Measurements from ENCODE around the gene SH3PXD2A.

The SH3PXD2A gene

DNA sequence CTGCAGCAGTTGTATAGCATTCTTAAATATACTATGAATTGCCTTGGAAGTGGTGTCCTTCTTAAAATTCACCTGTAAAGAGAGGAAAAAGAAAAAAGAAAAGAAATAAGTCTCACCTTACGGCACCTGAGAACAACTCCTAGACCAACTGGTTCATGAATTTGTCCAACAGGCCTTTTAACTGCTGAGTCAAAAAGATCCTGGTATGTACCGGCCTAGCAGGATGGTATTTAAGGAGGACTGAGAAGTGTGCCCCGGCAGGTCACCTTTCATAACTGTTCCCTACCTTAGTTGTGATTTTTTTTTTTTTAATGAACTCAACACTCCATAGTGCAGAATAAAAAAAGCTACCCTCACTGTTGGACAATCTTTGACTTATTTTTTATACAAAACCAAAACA is 36.8 kb upstream of the SH3PXD2A start:
- no peaks in the 10 kb centered on the region for H3K27me3 ChIP-seq (ENCODE audit: insufficient read depth, low read length)
- peak in 1 of 2 donors; percentile 21 for DNase-seq
- no peak overlapping the region for H3K23ac ChIP-seq (ENCODE audit: low read length)
- no peak overlapping the region for H4K8ac ChIP-seq (ENCODE audit: low read depth, low read length)
- no peak overlapping the region for H4K91ac ChIP-seq (ENCODE audit: low read depth, low read length)
- no peak overlapping the region for H2BK120ac ChIP-seq (ENCODE audit: insufficient read depth, low read length, poor library complexity)
- no peak overlapping the region for H3K9ac ChIP-seq (ENCODE audit: low read length)
- H3K4me2 ChIP-seq (ENCODE audit: low read length): no peak overlapping the region
- no peak overlapping the region for H3K4ac ChIP-seq (ENCODE audit: low read depth, low read length)
- H3K9me3 ChIP-seq (ENCODE audit: insufficient read depth, low read depth, low read length): no peaks in the 10 kb centered on the region
- peaks cover 0 to 4% of the 10 kb centered on the region in 2 experiments for H3K4me1 ChIP-seq (ENCODE audit: control insufficient read depth in 1 of 2, insufficient read depth in 2 of 2, low read length in 2 of 2)
- no peak overlapping the region for H3K27ac ChIP-seq (ENCODE audit: low read depth, low read length)
- H3K79me1 ChIP-seq (ENCODE audit: low read length): no peaks in the 10 kb centered on the region
- no peaks in the 10 kb centered on the region for H3K79me2 ChIP-seq (ENCODE audit: control insufficient read depth, insufficient read depth, low read length, poor library complexity)
- H3K18ac ChIP-seq (ENCODE audit: low read length): no peak overlapping the region
- H4K12ac ChIP-seq (ENCODE audit: low read depth, low read length): no peak overlapping the region
- no peak overlapping the region for H2AFZ ChIP-seq (ENCODE audit: insufficient read depth, low read length, poor library complexity)
- H3K4me3 ChIP-seq (ENCODE audit: low read depth, low read length): no peak overlapping the region
- no CpG with 5 or more reads among the region's 3 CpGs for WGBS (ENCODE audit: extremely low coverage, insufficient coverage, insufficient read length)
- peaks cover 3 to 8% of the 10 kb centered on the region in 2 experiments for H3K36me3 ChIP-seq (ENCODE audit: control insufficient read depth in 1 of 2, insufficient read depth in 2 of 2, low read length in 2 of 2)
- no peak overlapping the region for H2BK12ac ChIP-seq (ENCODE audit: low read length)
- H2BK5ac ChIP-seq (ENCODE audit: low read depth, low read length, poor library complexity): no peak overlapping the region
- H3K14ac ChIP-seq (ENCODE audit: low read length): no peak overlapping the region
- no peak overlapping the region for H2AK5ac ChIP-seq (ENCODE audit: low read length)

DNA sequence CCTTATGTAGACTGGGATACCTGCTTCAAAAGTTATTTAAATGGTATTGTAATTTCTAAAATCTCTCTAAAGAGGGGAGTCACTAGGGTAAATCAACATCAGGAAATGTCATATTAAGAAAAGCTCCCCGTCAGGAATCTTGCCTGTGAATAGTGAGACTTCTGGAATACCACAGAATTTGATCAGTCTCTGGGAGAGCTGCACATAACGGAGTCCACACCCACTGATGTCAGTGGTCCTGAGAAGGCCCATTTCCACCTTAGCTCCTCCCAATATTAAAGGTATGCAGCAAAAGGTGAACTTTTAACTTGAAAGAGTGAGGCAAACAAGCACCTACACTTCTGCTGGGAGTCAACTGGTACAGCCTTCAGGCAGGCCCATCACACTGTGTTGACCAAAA is 35.3 kb upstream of the SH3PXD2A start:
- no peaks in the 10 kb centered on the region for H3K27me3 ChIP-seq (ENCODE audit: insufficient read depth, low read length)
- no peak overlapping the region for H3K4me2 ChIP-seq (ENCODE audit: low read length)
- H3K18ac ChIP-seq (ENCODE audit: low read length): no peak overlapping the region
- H3K23ac ChIP-seq (ENCODE audit: low read length): no peak overlapping the region
- DNase-seq: no peak
- H2AFZ ChIP-seq (ENCODE audit: insufficient read depth, low read length, poor library complexity): no peak overlapping the region
- peaks cover 0 to 4% of the 10 kb centered on the region in 2 experiments for H3K4me1 ChIP-seq (ENCODE audit: control insufficient read depth in 1 of 2, insufficient read depth in 2 of 2, low read length in 2 of 2)
- H4K8ac ChIP-seq (ENCODE audit: low read depth, low read length): no peak overlapping the region
- peak overlapping the region; percentile 21 for H3K27ac ChIP-seq (ENCODE audit: low read depth, low read length)
- H3K79me2 ChIP-seq (ENCODE audit: control insufficient read depth, insufficient read depth, low read length, poor library complexity): no peaks in the 10 kb centered on the region
- H3K4me3 ChIP-seq (ENCODE audit: low read depth, low read length): no peak overlapping the region
- H4K91ac ChIP-seq (ENCODE audit: low read depth, low read length): no peak overlapping the region
- no peak overlapping the region for H2BK12ac ChIP-seq (ENCODE audit: low read length)
- no peaks in the 10 kb centered on the region for H3K79me1 ChIP-seq (ENCODE audit: low read length)
- H2BK5ac ChIP-seq (ENCODE audit: low read depth, low read length, poor library complexity): no peak overlapping the region
- no peak overlapping the region for H3K14ac ChIP-seq (ENCODE audit: low read length)
- H3K9ac ChIP-seq (ENCODE audit: low read length): no peak overlapping the region
- no peak overlapping the region for H2AK5ac ChIP-seq (ENCODE audit: low read length)
- no peak overlapping the region for H2BK120ac ChIP-seq (ENCODE audit: insufficient read depth, low read length, poor library complexity)
- peaks cover 2 to 6% of the 10 kb centered on the region in 2 experiments for H3K36me3 ChIP-seq (ENCODE audit: control insufficient read depth in 1 of 2, insufficient read depth in 2 of 2, low read length in 2 of 2)
- H3K9me3 ChIP-seq (ENCODE audit: insufficient read depth, low read depth, low read length): no peaks in the 10 kb centered on the region
- no peak overlapping the region for H4K12ac ChIP-seq (ENCODE audit: low read depth, low read length)
- H3K4ac ChIP-seq (ENCODE audit: low read depth, low read length): no peak overlapping the region
- WGBS (ENCODE audit: extremely low coverage, insufficient coverage, insufficient read length): no CpG with 5 or more reads among the region's 2 CpGs

DNA sequence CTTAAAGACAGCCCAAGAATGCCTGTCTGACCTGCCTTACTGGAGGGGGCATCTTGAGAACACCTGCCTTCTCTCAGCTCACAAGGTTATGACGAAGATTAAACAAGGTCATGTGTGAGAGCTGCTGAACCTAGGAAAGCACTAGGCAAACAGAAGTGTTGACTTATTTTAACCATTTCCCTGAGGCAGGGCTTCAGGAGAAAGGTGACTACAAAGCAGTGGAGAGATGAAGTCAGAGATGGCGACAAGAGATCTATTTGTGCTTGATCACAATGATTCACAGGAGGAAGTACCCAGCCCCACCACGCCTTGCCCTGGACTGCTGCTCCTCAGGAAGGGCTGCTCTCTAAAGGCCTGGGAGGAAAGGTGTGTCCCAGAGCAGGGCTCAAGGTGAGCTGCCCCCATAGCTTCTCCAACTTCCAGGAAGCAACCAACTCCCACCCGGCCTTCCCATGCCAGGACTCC is 34.9 kb upstream of the SH3PXD2A start:
- WGBS (ENCODE audit: extremely low coverage, insufficient coverage, insufficient read length): no CpG with 5 or more reads among the region's 4 CpGs
- no peaks in the 10 kb centered on the region for H3K9me3 ChIP-seq (ENCODE audit: insufficient read depth, low read depth, low read length)
- H4K91ac ChIP-seq (ENCODE audit: low read depth, low read length): no peak overlapping the region
- no peak overlapping the region for H4K12ac ChIP-seq (ENCODE audit: low read depth, low read length)
- peak; percentile 33 to 44 for DNase-seq
- no peak overlapping the region for H4K8ac ChIP-seq (ENCODE audit: low read depth, low read length)
- no peak overlapping the region for H2BK12ac ChIP-seq (ENCODE audit: low read length)
- H3K4me3 ChIP-seq (ENCODE audit: low read depth, low read length): no peak overlapping the region
- no peak overlapping the region for H3K4ac ChIP-seq (ENCODE audit: low read depth, low read length)
- H3K79me2 ChIP-seq (ENCODE audit: control insufficient read depth, insufficient read depth, low read length, poor library complexity): no peaks in the 10 kb centered on the region
- no peak overlapping the region for H3K18ac ChIP-seq (ENCODE audit: low read length)
- no peak overlapping the region for H3K23ac ChIP-seq (ENCODE audit: low read length)
- peaks cover 2 to 5% of the 10 kb centered on the region in 2 experiments for H3K36me3 ChIP-seq (ENCODE audit: control insufficient read depth in 1 of 2, insufficient read depth in 2 of 2, low read length in 2 of 2)
- H3K4me1 ChIP-seq (ENCODE audit: control insufficient read depth in 1 of 2, insufficient read depth in 2 of 2, low read length in 2 of 2): peaks cover 0 to 4% of the 10 kb centered on the region in 2 experiments
- no peaks in the 10 kb centered on the region for H3K27me3 ChIP-seq (ENCODE audit: insufficient read depth, low read length)
- H3K4me2 ChIP-seq (ENCODE audit: low read length): no peak overlapping the region
- H2BK120ac ChIP-seq (ENCODE audit: insufficient read depth, low read length, poor library complexity): no peak overlapping the region
- no peak overlapping the region for H2AFZ ChIP-seq (ENCODE audit: insufficient read depth, low read length, poor library complexity)
- H3K9ac ChIP-seq (ENCODE audit: low read length): no peak overlapping the region
- no peak overlapping the region for H2BK5ac ChIP-seq (ENCODE audit: low read depth, low read length, poor library complexity)
- H3K27ac ChIP-seq (ENCODE audit: low read depth, low read length): peak overlapping the region; percentile 21
- no peak overlapping the region for H2AK5ac ChIP-seq (ENCODE audit: low read length)
- H3K79me1 ChIP-seq (ENCODE audit: low read length): no peaks in the 10 kb centered on the region
- H3K14ac ChIP-seq (ENCODE audit: low read length): no peak overlapping the region

DNA sequence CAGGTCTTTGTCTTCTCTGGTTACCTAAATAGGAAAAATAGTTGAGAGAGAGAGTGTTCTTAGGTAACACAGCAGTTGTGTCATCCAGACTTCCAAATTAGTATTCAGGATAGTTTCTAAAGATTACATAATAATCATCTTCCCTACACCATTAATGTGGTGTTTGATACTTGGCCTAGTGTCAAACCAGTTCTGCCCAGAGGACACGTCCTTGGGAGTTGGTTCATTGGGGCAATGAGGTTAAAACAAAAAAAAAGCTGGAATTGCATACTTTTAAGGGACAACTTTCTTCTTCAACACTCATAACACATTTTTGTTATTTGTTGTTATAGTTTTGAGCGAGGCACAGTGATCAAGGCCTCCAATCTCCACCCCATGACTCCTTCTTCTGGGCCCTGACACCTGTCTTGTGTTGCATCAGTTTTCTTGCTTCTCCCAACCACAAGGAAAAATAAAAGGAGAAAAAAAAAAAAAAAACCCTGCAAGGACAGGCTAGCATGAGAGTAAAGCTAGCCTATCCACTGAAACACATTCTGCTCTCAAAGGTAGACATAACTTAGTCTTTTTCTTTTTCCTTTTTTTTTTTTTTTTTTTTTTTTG is 33.8 kb upstream of the SH3PXD2A start:
- H3K27ac ChIP-seq (ENCODE audit: low read depth, low read length): no peak overlapping the region
- no peak overlapping the region for H3K23ac ChIP-seq (ENCODE audit: low read length)
- no peak overlapping the region for H4K12ac ChIP-seq (ENCODE audit: low read depth, low read length)
- no peak overlapping the region for H2AK5ac ChIP-seq (ENCODE audit: low read length)
- peaks cover 0 to 4% of the 10 kb centered on the region in 2 experiments for H3K4me1 ChIP-seq (ENCODE audit: control insufficient read depth in 1 of 2, insufficient read depth in 2 of 2, low read length in 2 of 2)
- no CpG with 5 or more reads among the region's 2 CpGs for WGBS (ENCODE audit: extremely low coverage, insufficient coverage, insufficient read length)
- H3K9ac ChIP-seq (ENCODE audit: low read length): no peak overlapping the region
- H3K36me3 ChIP-seq (ENCODE audit: control insufficient read depth in 1 of 2, insufficient read depth in 2 of 2, low read length in 2 of 2): peaks cover 2 to 5% of the 10 kb centered on the region in 2 experiments
- H3K4me3 ChIP-seq (ENCODE audit: low read depth, low read length): no peak overlapping the region
- H3K18ac ChIP-seq (ENCODE audit: low read length): no peak overlapping the region
- H3K4me2 ChIP-seq (ENCODE audit: low read length): no peak overlapping the region
- no peak overlapping the region for H2BK5ac ChIP-seq (ENCODE audit: low read depth, low read length, poor library complexity)
- H3K9me3 ChIP-seq (ENCODE audit: insufficient read depth, low read depth, low read length): peaks cover 2% of the 10 kb centered on the region
- H3K79me2 ChIP-seq (ENCODE audit: control insufficient read depth, insufficient read depth, low read length, poor library complexity): no peaks in the 10 kb centered on the region
- H4K8ac ChIP-seq (ENCODE audit: low read depth, low read length): no peak overlapping the region
- no peak overlapping the region for H2BK120ac ChIP-seq (ENCODE audit: insufficient read depth, low read length, poor library complexity)
- H3K14ac ChIP-seq (ENCODE audit: low read length): no peak overlapping the region
- no peak overlapping the region for H2BK12ac ChIP-seq (ENCODE audit: low read length)
- no peaks in the 10 kb centered on the region for H3K27me3 ChIP-seq (ENCODE audit: insufficient read depth, low read length)
- no peak overlapping the region for H2AFZ ChIP-seq (ENCODE audit: insufficient read depth, low read length, poor library complexity)
- no peaks in the 10 kb centered on the region for H3K79me1 ChIP-seq (ENCODE audit: low read length)
- DNase-seq: no peak
- no peak overlapping the region for H4K91ac ChIP-seq (ENCODE audit: low read depth, low read length)
- H3K4ac ChIP-seq (ENCODE audit: low read depth, low read length): no peak overlapping the region

Data from trophoblast cell (in vitro differentiated cells and primary cell).